Activated T-helper 2 cell treated with anti-CD3 and anti-CD28 coated beads, Interferon-gamma antibody, Interleukin-2, Interleukin-4, amounts not matched to agents 10 μg/mL and 5 μg/mL and 100 μg/mL, durations not matched to agents 14 hours and 24 hours and 36 hours (primary cell): ENCODE results near the gene MYLK2. TPM values are rescaled to one million over a fixed set of nuclear protein-coding genes. Genes with fewer than 3 reads are reported as not detected.

Experiments used
- DNase-seq: peaks from one replicate; pipeline ENCODE4 v3.0.0; 2021; ENCODE audit warnings: low spot score
- H3K27ac Mint-ChIP-seq: one replicate; pipeline ENCODE4 v1.8.0; 2021; ENCODE audit warnings: mixed read lengths
- H3K27me3 Mint-ChIP-seq: one replicate; pipeline ENCODE4 v1.8.0; 2021; ENCODE audit warnings: low read depth, mixed read lengths
- H3K36me3 Mint-ChIP-seq: one replicate; pipeline ENCODE4 v1.8.0; 2021; ENCODE audit warnings: low read depth, mixed read lengths
- H3K4me1 Mint-ChIP-seq: one replicate; pipeline ENCODE4 v1.8.0; 2021; ENCODE audit warnings: low read depth, mixed read lengths
- H3K4me3 Mint-ChIP-seq: one replicate; pipeline ENCODE4 v1.8.0; 2021; ENCODE audit warnings: low read depth, mild to moderate bottlenecking, moderate library complexity, mixed read lengths
- H3K9me3 Mint-ChIP-seq: one replicate; pipeline ENCODE4 v1.8.0; 2021; ENCODE audit warnings: mixed read lengths
- intact Hi-C: fragments of 100-400 bp; cut with micrococcal nuclease; formaldehyde crosslinking; loops from one replicate; pipeline ENCODE4 v1.15.1; 2023
- total RNA-seq: library from RNA; stranded (reverse); gene quantifications from 2 replicates; pipeline ENCODE4 v1.2.3, GENCODE V29; 2022

The MYLK2 gene
- total RNA-seq, 1 donor from 2014 or later: 0.27 TPM

DNA sequence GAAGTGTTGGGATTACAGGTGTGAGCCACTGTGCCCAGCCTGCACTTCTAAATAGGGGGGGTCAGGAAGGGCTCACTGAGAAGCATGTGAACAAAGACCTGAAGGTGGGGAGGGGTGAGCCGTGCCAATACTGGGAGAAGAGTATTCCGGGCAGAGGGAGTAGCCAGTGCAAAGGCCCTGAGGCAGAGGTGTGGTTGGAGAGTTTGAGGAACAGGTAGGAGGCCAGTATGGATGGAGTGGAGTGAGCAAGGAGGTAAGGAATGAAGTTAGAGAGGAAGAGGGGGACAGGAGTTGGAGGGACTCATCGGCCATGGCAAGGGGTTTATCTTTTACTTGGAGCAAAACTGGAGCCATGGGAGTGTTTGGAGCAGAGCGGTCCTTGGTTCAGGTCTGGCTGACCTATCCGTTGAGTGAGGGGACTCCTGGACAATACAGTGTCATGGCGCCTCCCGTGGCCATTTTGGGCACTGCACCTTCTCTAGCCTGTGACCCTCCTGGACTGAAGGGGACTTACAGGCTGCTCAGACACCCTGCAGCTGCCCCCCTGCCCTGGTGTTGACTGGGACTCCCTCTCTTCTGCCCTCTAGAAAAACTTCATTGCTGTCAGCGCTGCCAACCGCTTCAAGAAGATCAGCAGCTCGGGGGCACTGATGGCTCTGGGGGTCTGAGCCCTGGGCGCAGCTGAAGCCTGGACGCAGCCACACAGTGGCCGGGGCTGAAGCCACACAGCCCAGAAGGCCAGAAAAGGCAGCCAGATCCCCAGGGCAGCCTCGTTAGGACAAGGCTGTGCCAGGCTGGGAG lies 14.2 kb downstream of the MYLK2 start:
- peak; percentile 34 for DNase-seq
- intact Hi-C loops: no loop called here
- peaks cover 7% of the 10 kb centered on the region for H3K4me1 Mint-ChIP-seq
- H3K27ac Mint-ChIP-seq: no peak overlapping the region
- H3K27me3 Mint-ChIP-seq: no peaks in the 10 kb centered on the region
- no peaks in the 10 kb centered on the region for H3K9me3 Mint-ChIP-seq
- H3K36me3 Mint-ChIP-seq: no peaks in the 10 kb centered on the region
- no peak overlapping the region for H3K4me3 Mint-ChIP-seq

DNA sequence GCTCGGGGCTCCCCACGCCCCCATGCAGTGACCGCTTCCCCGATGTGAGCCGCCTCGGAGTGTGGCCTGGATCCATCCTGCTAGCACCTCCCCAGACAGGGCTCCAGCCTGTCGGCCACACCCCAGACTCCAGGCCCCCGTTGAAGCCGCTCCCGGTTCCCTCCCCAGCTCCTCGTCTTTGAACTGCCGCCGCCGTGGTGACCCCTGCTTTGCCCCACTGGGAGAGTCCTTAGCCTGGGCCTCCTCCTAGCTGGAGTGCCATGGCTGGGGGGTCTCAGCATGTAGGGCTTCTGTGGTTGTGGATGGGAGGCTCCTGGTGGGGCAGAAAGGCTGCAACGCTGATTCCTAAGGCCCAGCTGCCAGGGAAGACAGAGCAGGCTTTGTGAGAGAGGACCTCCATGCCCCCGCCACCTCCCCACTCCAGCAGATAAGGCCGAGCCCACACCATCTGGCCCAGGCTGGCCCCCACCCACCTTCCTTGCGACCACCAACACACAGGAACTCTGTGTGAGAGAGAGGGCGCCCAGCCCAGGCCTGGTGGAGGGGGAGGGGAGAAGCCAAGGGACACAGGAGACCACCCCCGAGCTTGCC lies 14.9 kb downstream of the MYLK2 start:
- no peaks in the 10 kb centered on the region for H3K9me3 Mint-ChIP-seq
- peaks cover 7% of the 10 kb centered on the region for H3K4me1 Mint-ChIP-seq
- no peak overlapping the region for H3K4me3 Mint-ChIP-seq
- no peak overlapping the region for H3K27ac Mint-ChIP-seq
- H3K27me3 Mint-ChIP-seq: no peaks in the 10 kb centered on the region
- intact Hi-C loops: no loop called here
- no peaks in the 10 kb centered on the region for H3K36me3 Mint-ChIP-seq
- DNase-seq: no peak

DNA sequence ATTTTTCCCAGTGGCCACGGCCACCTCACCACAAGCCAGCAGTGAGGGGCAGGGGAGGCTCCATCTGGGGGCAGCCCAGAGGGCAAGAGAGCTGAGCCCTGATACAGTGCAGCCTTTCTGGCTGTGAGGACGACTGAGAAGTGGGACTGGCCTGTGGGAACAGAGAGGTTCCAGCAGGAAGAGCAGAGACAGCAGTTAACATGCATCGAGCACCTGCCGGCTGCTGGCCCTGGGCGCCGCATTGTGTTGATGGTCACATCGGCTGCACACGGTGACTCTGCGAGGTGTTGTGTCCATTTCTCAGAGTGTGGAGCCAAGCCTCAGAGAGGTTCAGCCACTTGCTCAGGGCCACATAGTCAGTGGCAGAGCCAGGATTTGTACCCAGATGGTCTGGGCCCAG lies 16.4 kb downstream of the MYLK2 start:
- Mint-ChIP-seq H3K9me3 (no peaks in the 10 kb centered on the region), H3K4me1 (peaks cover 7% of the 10 kb centered on the region), H3K27ac (no peak overlapping the region), H3K27me3 (no peaks in the 10 kb centered on the region), H3K36me3 (no peaks in the 10 kb centered on the region), H3K4me3 (no peak overlapping the region)
- intact Hi-C loops: no loop called here
- DNase-seq: no peak

DNA sequence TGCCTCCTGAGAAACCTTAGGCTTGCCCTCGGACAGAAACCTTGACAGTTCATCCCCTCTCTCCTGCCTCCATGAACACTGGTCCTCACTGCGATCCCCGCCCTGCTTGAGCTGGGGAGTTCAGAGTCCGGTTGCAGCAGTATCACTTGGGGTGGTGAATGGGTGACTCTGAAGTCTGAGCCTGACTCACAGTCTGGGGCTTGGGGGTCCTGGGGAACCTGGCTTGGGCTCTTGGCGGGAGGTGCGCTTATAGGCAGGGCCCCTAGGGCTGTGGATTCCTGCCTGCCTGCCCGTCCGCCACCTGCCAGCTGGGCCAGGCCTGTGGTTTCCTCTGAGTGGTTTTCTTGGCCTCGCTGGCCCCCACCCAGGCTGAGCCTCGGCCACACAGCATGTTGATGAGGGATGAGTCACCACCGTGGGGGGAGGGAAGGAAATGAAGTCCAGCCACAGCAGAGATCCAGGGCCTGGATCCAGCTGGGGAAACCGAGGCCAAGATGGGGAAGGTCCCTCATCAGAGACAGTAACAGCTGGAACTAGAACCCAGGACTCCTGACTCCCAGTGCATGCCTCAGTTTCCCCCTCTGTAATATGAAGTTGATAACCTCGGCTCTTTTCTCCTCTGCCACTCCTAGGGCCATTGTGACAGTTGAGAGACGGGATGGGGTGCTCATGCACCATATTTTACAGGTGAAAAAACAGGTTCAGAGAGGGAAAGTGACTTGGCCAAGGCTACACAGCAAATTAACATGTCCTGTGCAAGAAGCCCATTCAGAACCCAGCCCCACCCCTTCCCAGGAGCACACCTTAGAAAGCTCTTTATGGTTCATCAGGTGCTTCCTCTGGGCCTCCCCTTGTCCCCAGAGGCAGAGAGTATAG lies 17.1 kb downstream of the MYLK2 start:
- H3K27ac Mint-ChIP-seq: no peak overlapping the region
- H3K4me3 Mint-ChIP-seq: no peak overlapping the region
- H3K27me3 Mint-ChIP-seq: no peaks in the 10 kb centered on the region
- intact Hi-C loops: no loop called here
- H3K4me1 Mint-ChIP-seq: peaks cover 7% of the 10 kb centered on the region
- peak; percentile 31 for DNase-seq
- no peaks in the 10 kb centered on the region for H3K9me3 Mint-ChIP-seq
- H3K36me3 Mint-ChIP-seq: no peaks in the 10 kb centered on the region

DNA sequence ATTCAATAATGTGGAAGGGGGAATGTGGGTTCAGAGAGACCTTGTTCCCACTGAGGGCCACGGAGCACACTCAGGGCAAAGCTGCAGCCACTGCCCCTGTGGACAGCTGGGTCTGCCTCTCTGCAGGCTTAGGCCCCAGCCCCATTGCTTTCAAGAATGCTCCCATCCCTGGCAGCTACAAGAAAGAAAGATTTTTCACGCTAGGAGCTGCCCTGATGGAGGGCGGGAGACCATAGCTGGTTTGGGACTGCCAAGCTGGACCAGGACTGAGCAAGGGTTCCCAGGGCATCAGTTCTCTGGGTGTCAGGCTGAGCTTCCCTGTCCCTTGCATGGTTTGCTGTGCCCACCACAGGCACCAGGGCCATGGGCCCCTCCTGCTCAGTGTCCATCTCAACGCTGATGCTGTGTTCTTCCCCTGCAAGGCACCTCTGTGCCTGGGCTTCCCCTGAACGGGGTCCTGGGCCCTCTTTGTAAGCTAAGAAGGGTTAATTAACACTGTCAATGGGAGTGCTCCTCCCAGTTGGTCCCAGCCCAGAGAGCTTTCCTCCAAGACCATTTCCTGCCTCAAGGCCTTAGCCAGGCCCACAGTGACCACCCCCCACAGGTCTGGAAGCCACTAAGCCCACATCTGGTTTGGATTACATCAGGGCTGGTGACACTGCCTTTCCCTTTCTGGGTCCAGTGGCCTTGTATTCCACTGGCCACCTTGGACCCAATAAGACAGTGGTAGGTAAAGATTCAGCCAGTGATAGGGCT lies 17.9 kb downstream of the MYLK2 start:
- no peaks in the 10 kb centered on the region for H3K36me3 Mint-ChIP-seq
- no peaks in the 10 kb centered on the region for H3K27me3 Mint-ChIP-seq
- no peak overlapping the region for H3K4me3 Mint-ChIP-seq
- H3K9me3 Mint-ChIP-seq: no peaks in the 10 kb centered on the region
- no peak overlapping the region for H3K27ac Mint-ChIP-seq
- no peak for DNase-seq
- intact Hi-C loops: no loop called here
- peaks cover 7% of the 10 kb centered on the region for H3K4me1 Mint-ChIP-seq

DNA sequence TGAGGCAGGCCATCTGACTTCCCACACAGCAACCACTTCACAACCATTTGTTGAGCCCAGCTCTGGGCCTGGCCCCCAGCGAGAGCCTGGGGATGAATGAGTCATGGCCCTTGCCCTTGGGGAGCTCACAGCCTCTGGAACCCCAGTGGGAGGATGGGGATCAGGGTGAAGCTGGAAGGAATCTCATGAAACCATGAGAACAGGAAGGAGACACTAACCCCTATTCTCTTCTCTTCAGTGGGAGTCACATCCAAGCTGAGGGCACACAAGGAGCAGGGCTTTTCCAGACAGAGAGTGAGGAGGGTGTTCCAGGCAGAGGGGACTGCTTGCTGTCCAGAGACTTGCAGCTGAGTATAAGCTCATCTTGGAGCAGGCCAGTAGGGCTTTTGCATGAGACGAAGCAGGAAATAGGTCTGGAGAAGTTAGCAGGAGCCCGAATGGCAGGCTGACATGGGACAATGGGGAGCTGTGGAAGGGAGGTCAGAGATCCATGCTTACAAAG lies 18.8 kb downstream of the MYLK2 start:
- no peak for DNase-seq
- H3K27ac Mint-ChIP-seq: no peak overlapping the region
- no peak overlapping the region for H3K4me3 Mint-ChIP-seq
- H3K4me1 Mint-ChIP-seq: peaks cover 7% of the 10 kb centered on the region
- intact Hi-C loops: no loop called here
- no peaks in the 10 kb centered on the region for H3K27me3 Mint-ChIP-seq
- H3K36me3 Mint-ChIP-seq: no peaks in the 10 kb centered on the region
- no peaks in the 10 kb centered on the region for H3K9me3 Mint-ChIP-seq

DNA sequence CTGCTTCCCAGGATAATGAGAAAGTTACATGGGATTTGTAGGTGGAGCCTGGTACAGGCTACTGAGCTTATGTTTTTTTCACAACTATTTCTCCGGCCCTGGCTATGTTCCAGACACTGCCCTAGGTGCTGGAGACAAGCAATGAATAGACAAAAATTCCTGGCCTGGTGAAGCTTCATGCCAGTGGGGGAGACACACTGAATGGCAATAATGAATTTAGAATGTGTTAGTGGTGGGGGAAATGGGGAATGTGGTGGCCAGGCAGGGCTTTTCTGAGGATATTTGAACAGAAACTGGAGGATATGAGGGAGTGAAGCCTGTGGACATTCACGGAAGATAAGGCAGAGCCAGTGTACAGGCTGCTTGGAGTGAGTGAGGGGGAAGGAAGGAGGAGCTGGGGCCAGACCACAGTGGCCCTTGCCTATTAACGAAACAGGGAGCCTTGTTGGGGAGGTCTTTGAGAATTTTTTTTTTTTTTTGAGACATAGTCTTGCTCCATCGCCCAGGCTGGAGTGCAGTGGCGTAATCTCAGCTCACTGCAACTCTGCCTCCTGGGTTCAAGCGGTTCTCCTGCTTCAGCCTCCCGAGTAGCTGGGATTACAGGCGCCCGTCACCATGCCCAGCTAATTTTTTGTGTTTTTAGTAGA lies 19.6 kb downstream of the MYLK2 start:
- Mint-ChIP-seq H3K4me3 (no peak overlapping the region), H3K4me1 (peaks cover 7% of the 10 kb centered on the region), H3K27ac (no peak overlapping the region), H3K9me3 (no peaks in the 10 kb centered on the region), H3K36me3 (no peaks in the 10 kb centered on the region), H3K27me3 (no peaks in the 10 kb centered on the region)
- DNase-seq: no peak
- intact Hi-C loops: no loop called here

DNA sequence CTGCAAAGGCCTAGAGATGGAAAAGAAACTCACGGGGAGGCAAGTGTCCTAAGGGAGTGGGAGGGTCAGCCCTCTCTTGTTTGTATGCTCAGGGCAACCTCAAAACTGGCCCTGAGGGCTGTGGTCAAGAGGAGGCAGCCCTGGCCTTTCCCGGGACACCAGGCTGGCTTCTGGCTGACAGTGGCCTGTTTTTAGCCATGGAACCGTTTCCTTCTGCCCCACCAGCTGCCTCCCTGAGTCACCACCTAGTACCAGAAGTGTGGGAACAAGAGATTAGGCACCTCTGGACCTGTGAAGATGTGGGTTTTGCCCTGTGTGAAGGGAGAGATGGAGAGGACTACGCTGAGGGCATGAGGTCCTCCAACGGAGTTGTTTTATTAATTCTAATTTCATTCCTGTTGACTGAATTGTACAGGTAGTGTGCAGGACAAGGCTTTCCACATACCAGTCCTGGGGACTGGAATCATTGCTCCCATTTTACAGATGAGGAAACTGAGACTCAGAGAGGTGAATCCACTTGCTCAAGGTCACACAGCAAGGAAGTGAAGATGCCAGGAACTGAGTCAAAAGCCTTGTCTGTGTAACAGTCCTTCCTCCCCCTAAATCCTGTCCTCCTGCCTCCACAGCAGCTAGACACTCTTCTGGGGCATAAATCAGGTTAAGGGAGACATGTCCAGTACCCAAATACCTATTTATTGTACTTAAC lies 20.8 kb downstream of the MYLK2 start:
- DNase-seq: no peak
- no peaks in the 10 kb centered on the region for H3K9me3 Mint-ChIP-seq
- no peaks in the 10 kb centered on the region for H3K36me3 Mint-ChIP-seq
- no peaks in the 10 kb centered on the region for H3K27me3 Mint-ChIP-seq
- H3K27ac Mint-ChIP-seq: no peak overlapping the region
- peaks cover 7% of the 10 kb centered on the region for H3K4me1 Mint-ChIP-seq
- intact Hi-C loops: no loop called here
- no peak overlapping the region for H3K4me3 Mint-ChIP-seq

DNA sequence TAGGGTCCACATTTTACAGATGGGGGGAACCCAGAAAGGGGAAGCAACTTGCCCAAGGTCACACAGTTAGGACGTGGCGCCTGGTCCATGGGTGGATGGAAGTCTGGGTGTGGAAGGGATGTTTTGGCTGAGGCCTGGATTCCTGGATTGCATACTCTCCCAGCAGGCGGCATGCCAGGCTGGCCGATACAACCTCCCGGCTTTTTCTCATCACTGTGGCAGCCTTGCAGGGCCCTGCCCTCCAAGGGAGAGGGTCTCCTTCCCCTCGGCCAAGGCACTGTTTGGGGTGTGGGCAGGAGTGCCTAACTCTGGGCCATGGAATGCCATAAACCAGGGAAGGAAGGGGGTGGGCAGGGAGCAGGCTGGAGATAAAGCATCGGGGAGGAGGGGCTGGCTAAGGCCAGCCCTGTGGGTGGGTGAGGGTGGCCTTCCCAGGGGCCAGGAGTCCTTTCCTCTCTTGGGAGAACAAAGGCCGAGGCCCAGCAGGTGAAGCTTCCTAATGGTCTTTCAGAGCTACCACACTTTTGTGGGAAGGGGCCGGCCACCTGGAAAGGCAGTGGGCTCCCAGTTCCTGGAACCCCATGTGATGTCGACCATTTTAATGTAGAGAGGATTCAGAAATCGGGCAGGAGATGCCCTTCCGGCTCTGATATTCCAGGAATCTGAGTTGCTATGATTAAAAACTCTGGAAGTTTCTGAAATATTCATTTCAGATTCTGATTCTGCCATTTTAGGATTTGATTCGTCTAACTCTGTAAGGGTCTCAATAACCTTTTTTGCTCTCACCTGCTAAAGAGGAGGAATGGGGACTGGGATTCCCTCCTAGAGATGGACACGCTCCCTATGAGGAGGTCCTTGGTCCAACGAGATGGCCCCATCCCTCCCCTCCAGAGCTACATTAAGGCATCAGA lies 22.0 kb downstream of the MYLK2 start:
- no peak for DNase-seq
- H3K27ac Mint-ChIP-seq: no peak overlapping the region
- no peak overlapping the region for H3K4me3 Mint-ChIP-seq
- H3K4me1 Mint-ChIP-seq: peaks cover 3% of the 10 kb centered on the region
- no peaks in the 10 kb centered on the region for H3K36me3 Mint-ChIP-seq
- intact Hi-C loops: no loop called here
- no peaks in the 10 kb centered on the region for H3K27me3 Mint-ChIP-seq
- no peaks in the 10 kb centered on the region for H3K9me3 Mint-ChIP-seq

DNA sequence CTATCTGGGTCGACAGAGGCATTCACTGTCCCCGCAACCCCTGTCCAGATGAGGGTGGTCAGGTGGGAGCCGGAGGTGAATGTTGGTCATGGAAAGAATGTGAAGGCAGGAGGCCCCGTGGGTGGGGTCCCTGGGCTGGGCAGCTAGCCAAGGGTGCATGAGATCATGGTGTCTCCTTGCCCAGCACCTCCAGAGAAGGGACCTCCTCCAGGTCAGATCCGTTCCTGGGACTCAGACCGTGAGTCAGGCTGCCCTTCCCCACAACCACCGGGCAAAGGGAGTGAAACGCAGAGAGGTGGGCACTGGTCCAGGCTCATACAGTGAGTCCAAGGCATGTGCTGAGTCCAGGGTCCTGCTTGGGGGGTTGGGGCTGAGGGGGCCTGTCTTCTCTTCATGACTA lies 22.8 kb downstream of the MYLK2 start:
- no peak for DNase-seq
- intact Hi-C loops: no loop called here
- H3K36me3 Mint-ChIP-seq: no peaks in the 10 kb centered on the region
- no peak overlapping the region for H3K27ac Mint-ChIP-seq
- H3K9me3 Mint-ChIP-seq: no peaks in the 10 kb centered on the region
- H3K27me3 Mint-ChIP-seq: no peaks in the 10 kb centered on the region
- no peak overlapping the region for H3K4me3 Mint-ChIP-seq
- no peaks in the 10 kb centered on the region for H3K4me1 Mint-ChIP-seq
